ENCODE data around the gene LCLAT1.

Gene LCLAT1

DNA sequence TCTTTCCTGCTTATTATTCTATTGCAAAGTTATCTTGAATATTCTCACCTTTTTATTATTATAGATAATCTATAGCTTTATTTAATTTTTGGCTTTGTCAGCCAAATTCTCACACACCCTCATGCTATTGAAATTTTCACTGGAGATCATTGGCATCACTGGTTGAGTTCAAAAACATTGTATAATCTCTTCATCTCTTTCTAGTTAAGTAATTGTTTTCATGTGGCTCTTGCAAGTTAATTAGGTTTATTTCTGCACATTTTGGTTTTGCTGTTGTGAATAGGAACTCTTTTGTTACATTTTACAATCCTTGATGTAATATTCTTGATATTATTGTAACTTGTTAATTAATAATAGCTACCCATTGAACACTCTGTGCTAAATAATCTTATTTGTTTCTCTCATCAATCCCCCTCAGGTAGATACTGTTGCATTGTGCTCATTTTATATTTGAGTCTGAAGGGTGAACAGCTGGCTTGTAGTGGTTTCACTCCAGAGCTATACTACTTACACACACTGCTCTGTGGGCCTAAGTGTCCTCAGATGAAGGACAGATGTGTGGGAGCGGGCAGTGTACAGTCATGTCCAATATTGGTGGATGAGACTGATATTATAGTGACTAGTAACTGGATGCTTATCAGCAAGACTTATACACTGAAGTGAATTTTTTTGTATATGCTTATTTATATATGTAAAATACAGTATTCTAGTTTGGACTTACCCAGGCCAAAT lies 112.7 kb downstream of the LCLAT1 start:
- DNase-seq (ENCODE audit: low read depth): no peak
- TF ChIP-seq, protein P1, sequence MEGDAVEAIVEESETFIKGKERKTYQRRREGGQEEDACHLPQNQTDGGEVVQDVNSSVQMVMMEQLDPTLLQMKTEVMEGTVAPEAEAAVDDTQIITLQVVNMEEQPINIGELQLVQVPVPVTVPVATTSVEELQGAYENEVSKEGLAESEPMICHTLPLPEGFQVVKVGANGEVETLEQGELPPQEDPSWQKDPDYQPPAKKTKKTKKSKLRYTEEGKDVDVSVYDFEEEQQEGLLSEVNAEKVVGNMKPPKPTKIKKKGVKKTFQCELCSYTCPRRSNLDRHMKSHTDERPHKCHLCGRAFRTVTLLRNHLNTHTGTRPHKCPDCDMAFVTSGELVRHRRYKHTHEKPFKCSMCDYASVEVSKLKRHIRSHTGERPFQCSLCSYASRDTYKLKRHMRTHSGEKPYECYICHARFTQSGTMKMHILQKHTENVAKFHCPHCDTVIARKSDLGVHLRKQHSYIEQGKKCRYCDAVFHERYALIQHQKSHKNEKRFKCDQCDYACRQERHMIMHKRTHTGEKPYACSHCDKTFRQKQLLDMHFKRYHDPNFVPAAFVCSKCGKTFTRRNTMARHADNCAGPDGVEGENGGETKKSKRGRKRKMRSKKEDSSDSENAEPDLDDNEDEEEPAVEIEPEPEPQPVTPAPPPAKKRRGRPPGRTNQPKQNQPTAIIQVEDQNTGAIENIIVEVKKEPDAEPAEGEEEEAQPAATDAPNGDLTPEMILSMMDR (IDR thresholded peaks at IDR 0.05; ENCODE audit: low read depth, low read length, missing control alignments): no peak
- H3K4me3 ChIP-seq (ENCODE audit: low read depth, low read length): no peak overlapping the region

DNA sequence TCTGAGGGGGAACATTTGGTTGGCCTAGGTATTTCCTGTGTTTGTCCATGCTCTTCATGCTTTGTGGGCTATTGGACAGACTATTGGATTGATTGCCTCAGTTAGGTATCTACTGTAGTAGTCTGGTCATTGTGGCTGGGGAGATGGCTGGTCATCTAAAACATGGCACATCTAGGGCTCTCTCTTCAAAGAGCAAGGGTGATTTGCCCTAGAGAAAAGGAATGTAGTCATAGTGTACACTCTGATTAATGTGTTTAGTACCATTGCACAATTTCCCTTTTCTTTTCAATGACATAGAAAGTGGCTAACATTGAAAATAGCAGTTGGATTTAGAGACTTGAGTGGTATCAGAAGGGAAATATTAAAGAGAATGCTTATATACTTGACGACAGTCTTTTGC lies 114.3 kb downstream of the LCLAT1 start:
- no peak for DNase-seq (ENCODE audit: low read depth)
- TF ChIP-seq, protein P1 (IDR thresholded peaks at IDR 0.05; ENCODE audit: low read depth, low read length, missing control alignments): no peak

DNA sequence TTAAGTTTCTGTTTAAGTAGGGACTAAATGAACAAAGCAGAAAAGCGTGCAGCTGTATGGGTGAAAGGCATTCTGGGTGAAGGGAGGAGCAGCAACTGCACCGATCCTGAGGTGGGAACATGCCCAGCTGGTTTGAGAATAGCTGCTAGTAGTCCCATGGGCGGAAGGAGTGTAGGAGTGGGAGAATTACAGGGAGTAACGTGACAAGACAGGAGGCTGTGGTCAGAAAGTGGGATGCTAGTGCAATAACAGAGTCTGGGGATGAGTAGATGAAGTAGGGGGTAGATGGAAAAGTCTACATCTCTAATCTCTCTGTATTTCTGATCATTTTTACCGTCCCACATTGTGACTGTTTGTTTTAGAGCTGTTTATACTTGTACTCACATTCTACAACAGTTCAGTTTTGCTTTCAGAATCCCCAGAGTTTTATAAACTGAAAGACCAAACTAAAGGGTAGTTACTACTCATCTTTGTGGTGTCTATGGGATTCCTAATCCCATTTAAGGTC lies 118.9 kb downstream of the LCLAT1 start:
- no peak overlapping the region for H3K4me3 ChIP-seq (ENCODE audit: low read depth, low read length)
- no peak for DNase-seq (ENCODE audit: low read depth)
- TF ChIP-seq, protein P1 (IDR thresholded peaks at IDR 0.05; ENCODE audit: low read depth, low read length, missing control alignments): no peak

More for the DNA sequence above, 114.3 kb downstream of the LCLAT1 start:
- H3K4me3 ChIP-seq (ENCODE audit: low read depth, low read length): no peak overlapping the region

DNA sequence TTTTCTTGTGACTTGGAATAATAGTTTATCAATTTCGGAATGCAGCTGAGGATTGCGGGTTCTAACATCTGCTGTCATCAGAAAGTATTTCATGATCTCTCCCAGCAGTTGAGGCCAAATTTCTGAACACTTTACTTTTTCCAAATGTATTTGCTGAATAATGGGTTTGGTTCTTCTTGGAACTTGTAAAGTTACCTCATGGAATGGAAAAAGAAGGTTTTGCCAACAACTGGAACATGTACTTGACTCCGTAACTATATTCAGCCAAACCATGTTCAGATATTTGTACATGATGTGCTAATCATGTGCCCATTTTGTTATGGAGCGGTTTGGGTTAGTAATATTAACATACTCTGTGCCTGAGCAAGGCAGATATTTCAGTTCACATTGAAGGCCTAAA lies 119.6 kb downstream of the LCLAT1 start:
- TF ChIP-seq, protein P1 (IDR thresholded peaks at IDR 0.05; ENCODE audit: low read depth, low read length, missing control alignments): no peak
- no peak overlapping the region for H3K4me3 ChIP-seq (ENCODE audit: low read depth, low read length)
- no peak for DNase-seq (ENCODE audit: low read depth)

DNA sequence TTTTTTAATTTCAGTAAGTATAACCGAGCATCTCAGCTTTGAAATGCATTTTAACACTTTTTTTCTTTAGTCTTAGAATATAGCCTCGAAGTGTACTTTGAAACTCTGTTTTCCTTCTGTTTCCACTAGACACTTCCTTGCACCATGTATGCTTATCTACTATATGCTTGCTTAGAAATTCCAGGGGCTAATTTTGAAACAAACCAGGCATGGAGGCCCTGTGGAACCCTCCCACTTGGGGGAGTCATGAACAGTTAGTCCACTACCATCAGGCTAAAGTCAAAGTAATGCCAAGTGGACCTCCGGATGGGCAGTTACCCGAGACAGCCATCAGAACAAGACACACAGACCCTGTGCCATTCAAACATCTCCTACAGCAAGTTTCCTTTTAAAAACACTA lies 120.3 kb downstream of the LCLAT1 start:
- DNase-seq (ENCODE audit: low read depth): no peak
- no peak overlapping the region for H3K4me3 ChIP-seq (ENCODE audit: low read depth, low read length)
- TF ChIP-seq, protein P1 (IDR thresholded peaks at IDR 0.05; ENCODE audit: low read depth, low read length, missing control alignments): no peak

DNA sequence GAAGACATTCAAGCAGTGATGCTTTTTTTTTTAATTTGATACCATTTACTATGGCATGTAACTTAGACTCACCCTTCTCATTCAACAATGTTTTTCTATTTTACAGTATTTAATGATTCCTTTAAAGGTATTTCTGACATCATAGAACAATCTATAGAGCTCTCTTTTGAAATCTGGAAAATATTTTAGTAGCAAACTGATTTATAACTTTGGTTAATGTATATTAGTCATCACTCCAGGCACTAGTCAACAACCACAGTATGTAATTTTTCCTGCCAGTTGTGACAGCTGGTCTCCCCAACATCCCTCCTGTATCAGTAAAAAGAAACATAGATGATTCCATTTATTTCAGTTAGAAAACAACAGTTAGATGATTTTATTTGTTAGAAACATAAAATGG lies 122.9 kb downstream of the LCLAT1 start:
- DNase-seq (ENCODE audit: low read depth): no peak
- no peak overlapping the region for H3K4me3 ChIP-seq (ENCODE audit: low read depth, low read length)
- TF ChIP-seq, protein P1 (IDR thresholded peaks at IDR 0.05; ENCODE audit: low read depth, low read length, missing control alignments): no peak

DNA sequence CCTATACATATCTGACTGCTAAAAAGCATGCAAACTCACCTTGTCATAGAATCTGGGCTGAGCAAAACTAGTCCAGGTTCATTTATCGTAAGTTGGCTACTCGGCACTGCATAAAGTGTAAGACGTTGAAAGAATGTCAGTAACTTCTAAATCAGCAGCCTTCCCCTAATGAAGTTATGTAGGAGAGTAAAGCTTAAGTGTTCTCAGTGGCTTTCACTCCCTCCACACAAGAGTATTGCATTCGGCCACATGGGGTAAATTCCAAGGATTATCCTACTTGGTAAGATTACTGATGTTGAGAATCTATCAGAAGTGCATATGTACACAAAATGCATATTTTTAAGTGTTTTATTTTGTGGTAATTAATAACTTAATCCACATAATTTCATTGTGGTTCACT lies 130.1 kb downstream of the LCLAT1 start:
- no peak for DNase-seq (ENCODE audit: low read depth)
- H3K4me3 ChIP-seq (ENCODE audit: low read depth, low read length): no peak overlapping the region
- TF ChIP-seq, protein P1 (IDR thresholded peaks at IDR 0.05; ENCODE audit: low read depth, low read length, missing control alignments): no peak

All from GM12864 (cell line).